Astrocyte of the spinal cord (primary cell): ENCODE results near the gene ERCC2.

Experiments used
- DNase-seq: peaks from one replicate; pipeline ENCODE4 v3.0.0; 2011; ENCODE audit warnings: low read depth, low spot score
- H3K4me3 ChIP-seq: 2 replicates; pipeline ENCODE4 v1.5.1; 2011; ENCODE audit warnings: low read depth, mild to moderate bottlenecking, low read length, moderate library complexity
- CTCF ChIP-seq: IDR thresholded peaks from 2 replicates; pipeline ENCODE4 v1.5.1; 2012; ENCODE audit warnings: low read depth, mild to moderate bottlenecking, low read length, inconsistent platforms
- in situ Hi-C: cut with HindIII; loops from 2 replicates; pipeline ENCODE4 v1.10.0; 2017; ENCODE audit warnings: low sequenced_read_pairs

Gene ERCC2

GRCh38 chr19:45327404-45328143, 42.8 kb downstream of the ERCC2 start:
- H3K4me3 ChIP-seq, result no peak overlapping the region
- in situ Hi-C loops, result no loop called here
- DNase-seq, result no peak
- no peak for TF ChIP-seq CTCF

- DNase-seq, result no peak
- no peak for TF ChIP-seq CTCF
- H3K4me3 ChIP-seq, result no peak overlapping the region
- in situ Hi-C loops, result no loop called here
These were observed 45.9 kb downstream of the ERCC2 start for GRCh38 chr19:45324349-45324907.

- peak overlapping the region; percentile 20 for H3K4me3 ChIP-seq
- TF ChIP-seq CTCF, result no peak
- DNase-seq, result no peak
- in situ Hi-C loops, result no loop called here
These were observed 46.7 kb downstream of the ERCC2 start for GRCh38 chr19:45323671-45324081.

- H3K4me3 ChIP-seq, result peak within 1 kb of the TSS; percentile 20
- in situ Hi-C loops, result no loop called here
- DNase-seq, result no peak
- TF ChIP-seq CTCF, result no peak
These were observed 47.6 kb downstream of the ERCC2 start, which contains the start of gene CKM for GRCh38 chr19:45322744-45323281. Gene CKM, minus strand, starts transcription at chr19:45322875. Its CDS starts 3,162 bp downstream, at chr19:45319713.

- H3K4me3 ChIP-seq, result no peak overlapping the region
- TF ChIP-seq CTCF, result no peak
- DNase-seq, result no peak
- in situ Hi-C loops, result no loop called here
These were observed 48.1 kb downstream of the ERCC2 start for GRCh38 chr19:45322311-45322710.

GRCh38 chr19:45321848-45322247, 48.5 kb downstream of the ERCC2 start:
- no peak for DNase-seq
- H3K4me3 ChIP-seq, result no peak overlapping the region
- in situ Hi-C loops, result no loop called here
- no peak for TF ChIP-seq CTCF
